Mammary epithelial cell (primary cell): ENCODE results near the gene DND1.

Experiments used
- CTCF ChIP-seq, 2 donors: IDR thresholded peaks in 1 of 2; conservative IDR thresholded peaks in 1 of 2; 2 replicates each; pipeline ENCODE4 v1.5.1; 2011 to 2012; ENCODE audit warnings: inconsistent platforms in 2 of 2, low read length in 2 of 2, mild to moderate bottlenecking in 2 of 2, control low read depth in 1 of 2, low read depth in 1 of 2; ENCODE audit not compliant: insufficient read depth in 1 of 2; ENCODE audit errors: extremely low read depth in 1 of 2
- EZH2 ChIP-seq: IDR thresholded peaks from 2 replicates; pipeline ENCODE4 v1.6.1; 2012; ENCODE audit warnings: low read length, inconsistent platforms, borderline replicate concordance

GRCh38 chr5:140627972-140628371 is 45.4 kb downstream of the DND1 start:
- no peak for TF ChIP-seq CTCF (conservative IDR thresholded peaks at IDR 0.05 in 1 of 2, IDR thresholded peaks at IDR 0.05 in 1 of 2; ENCODE audit: extremely low read depth in 1 of 2, insufficient read depth in 1 of 2, low read depth in 1 of 2, low read length in 2 of 2)
- TF ChIP-seq EZH2 = no peak
